Fibroblast of lung (primary cell): ENCODE measurements around the gene KSR2.

Source experiments
- EZH2 ChIP-seq: IDR thresholded peaks from 2 replicates; pipeline ENCODE4 v1.5.1; 2012; ENCODE audit warnings: low read length, control low read depth, mild to moderate bottlenecking; ENCODE audit errors: missing control alignments
- TF ChIP-seq, protein P1 (sequence below), 2 donors: IDR thresholded peaks in 1 of 2; conservative IDR thresholded peaks in 1 of 2; 1 replicate in 1 of 2; 2 replicates in 1 of 2; pipeline ENCODE4 v1.5.1; 2011 to 2012; ENCODE audit warnings: low read length in 2 of 2, control low read depth in 1 of 2, inconsistent platforms in 1 of 2, low read depth in 1 of 2, mild to moderate bottlenecking in 1 of 2

DNA sequence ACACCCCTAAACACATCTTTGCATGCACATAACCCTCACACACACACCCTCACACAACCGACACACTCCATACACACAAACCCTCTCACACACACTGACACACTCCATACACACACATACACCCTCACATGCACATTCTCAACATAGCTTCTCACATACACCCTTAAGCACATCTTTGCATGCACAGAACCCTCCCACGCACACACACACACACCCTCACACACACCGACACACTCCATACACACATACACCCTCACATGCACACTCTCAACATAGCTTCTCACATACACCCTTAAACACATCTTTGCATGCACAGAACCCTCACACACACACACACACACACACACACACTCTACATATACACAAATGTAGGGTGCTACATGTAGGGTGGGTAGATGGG is 534.9 kb downstream of the KSR2 start:
- no peak for TF ChIP-seq EZH2
- TF ChIP-seq, protein P1, sequence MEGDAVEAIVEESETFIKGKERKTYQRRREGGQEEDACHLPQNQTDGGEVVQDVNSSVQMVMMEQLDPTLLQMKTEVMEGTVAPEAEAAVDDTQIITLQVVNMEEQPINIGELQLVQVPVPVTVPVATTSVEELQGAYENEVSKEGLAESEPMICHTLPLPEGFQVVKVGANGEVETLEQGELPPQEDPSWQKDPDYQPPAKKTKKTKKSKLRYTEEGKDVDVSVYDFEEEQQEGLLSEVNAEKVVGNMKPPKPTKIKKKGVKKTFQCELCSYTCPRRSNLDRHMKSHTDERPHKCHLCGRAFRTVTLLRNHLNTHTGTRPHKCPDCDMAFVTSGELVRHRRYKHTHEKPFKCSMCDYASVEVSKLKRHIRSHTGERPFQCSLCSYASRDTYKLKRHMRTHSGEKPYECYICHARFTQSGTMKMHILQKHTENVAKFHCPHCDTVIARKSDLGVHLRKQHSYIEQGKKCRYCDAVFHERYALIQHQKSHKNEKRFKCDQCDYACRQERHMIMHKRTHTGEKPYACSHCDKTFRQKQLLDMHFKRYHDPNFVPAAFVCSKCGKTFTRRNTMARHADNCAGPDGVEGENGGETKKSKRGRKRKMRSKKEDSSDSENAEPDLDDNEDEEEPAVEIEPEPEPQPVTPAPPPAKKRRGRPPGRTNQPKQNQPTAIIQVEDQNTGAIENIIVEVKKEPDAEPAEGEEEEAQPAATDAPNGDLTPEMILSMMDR (conservative IDR thresholded peaks at IDR 0.05 in 1 of 2, IDR thresholded peaks at IDR 0.05 in 1 of 2; ENCODE audit: low read depth in 1 of 2, low read length in 2 of 2): no peak
